GM12874 (cell line): ENCODE data around the gene LCP1.

Experiments
- CTCF ChIP-seq: IDR thresholded peaks from 2 replicates; pipeline ENCODE4 v1.5.1; 2011; ENCODE audit warnings: low read depth, mild to moderate bottlenecking, control low read depth, low read length, moderate library complexity; ENCODE audit not compliant: insufficient read depth

LCP1 gene

GRCh38 chr13:46181840-46182490, at the start of gene LCP1:
Gene LCP1, minus strand, starts transcription at chr13:46182177. Its CDS starts 22,515 bp downstream, at chr13:46159662.
- TF ChIP-seq CTCF, result no peak

- TF ChIP-seq CTCF, result no peak
Measured at GRCh38 chr13:46229251-46229650, 47.3 kb upstream of the LCP1 start.

- TF ChIP-seq CTCF, result no peak
Measured at GRCh38 chr13:46213242-46213641, 31.3 kb upstream of the LCP1 start.

GRCh38 chr13:46211483-46212351, 29.7 kb upstream of the LCP1 start, which contains the start of gene LRRC63:
Gene LRRC63, plus strand, starts transcription at chr13:46211928. Its CDS starts 1,107 bp downstream, at chr13:46213035.
- no peak for TF ChIP-seq CTCF

GRCh38 chr13:46211116-46211482, 29.1 kb upstream of the LCP1 start:
- TF ChIP-seq CTCF, result no peak

GRCh38 chr13:46210362-46211083, 28.5 kb upstream of the LCP1 start:
- no peak for TF ChIP-seq CTCF

- no peak for TF ChIP-seq CTCF
Measured at GRCh38 chr13:46207828-46208227, 25.9 kb upstream of the LCP1 start.
